GM19452 (cell line): ENCODE measurements around the gene PLPP1.

Experiments used
- ATAC-seq: cut with Tn5 transposase; IDR thresholded peaks from one replicate; pipeline ENCODE4 v1.9.1; 2021; ENCODE audit not compliant: unreplicated experiment

Gene PLPP1

GRCh38 chr5:55534436-55535198 is at the start of gene PLPP1:
Gene PLPP1, minus strand, starts transcription at chr5:55534964. Its CDS starts 335 bp downstream, at chr5:55534629.
- ATAC-seq, result peak; percentile 83

- no peak for ATAC-seq
Measured at GRCh38 chr5:55583578-55583977, 48.8 kb upstream of the PLPP1 start.

GRCh38 chr5:55582256-55582655 is 47.5 kb upstream of the PLPP1 start:
- no peak for ATAC-seq

GRCh38 chr5:55580042-55580441 is 45.3 kb upstream of the PLPP1 start:
- no peak for ATAC-seq

- no peak for ATAC-seq
Measured at GRCh38 chr5:55578771-55579170, 44.0 kb upstream of the PLPP1 start.

GRCh38 chr5:55577353-55578060 is 42.7 kb upstream of the PLPP1 start:
- ATAC-seq, result no peak

GRCh38 chr5:55576661-55577060 is 41.9 kb upstream of the PLPP1 start:
- ATAC-seq, result no peak

GRCh38 chr5:55575815-55576583 is 41.2 kb upstream of the PLPP1 start:
- no peak for ATAC-seq

- no peak for ATAC-seq
Measured at GRCh38 chr5:55572600-55572999, 37.8 kb upstream of the PLPP1 start.

- no peak for ATAC-seq
Measured at GRCh38 chr5:55572020-55572419, 37.3 kb upstream of the PLPP1 start.

GRCh38 chr5:55570570-55570969 is 35.8 kb upstream of the PLPP1 start:
- ATAC-seq, result no peak

- no peak for ATAC-seq
Measured at GRCh38 chr5:55570026-55570425, 35.3 kb upstream of the PLPP1 start.

- ATAC-seq, result no peak
Measured at GRCh38 chr5:55569513-55569865, 34.7 kb upstream of the PLPP1 start.

- no peak for ATAC-seq
Measured at GRCh38 chr5:55568654-55569512, 34.1 kb upstream of the PLPP1 start.

GRCh38 chr5:55564721-55565120 is 30.0 kb upstream of the PLPP1 start:
- no peak for ATAC-seq

- no peak for ATAC-seq
Measured at GRCh38 chr5:55558484-55558883, 23.7 kb upstream of the PLPP1 start.

- ATAC-seq, result no peak
Measured at GRCh38 chr5:55557123-55557522, 22.4 kb upstream of the PLPP1 start.

GRCh38 chr5:55554585-55555202 is 19.9 kb upstream of the PLPP1 start:
- no peak for ATAC-seq

GRCh38 chr5:55551904-55552303 is 17.1 kb upstream of the PLPP1 start:
- ATAC-seq, result no peak

- ATAC-seq, result no peak
Measured at GRCh38 chr5:55551358-55551757, 16.6 kb upstream of the PLPP1 start.
